MV-4-11 (cell line): ENCODE results near the gene PDIK1L.
A peak's percentile ranks its signal among the peaks of the same experiment; 100 is the strongest.

ENCODE experiments used
- DNase-seq: peaks from one replicate; lab custom pipeline; 2025; lab: John Stamatoyannopoulos, UW

Gene PDIK1L

DNA sequence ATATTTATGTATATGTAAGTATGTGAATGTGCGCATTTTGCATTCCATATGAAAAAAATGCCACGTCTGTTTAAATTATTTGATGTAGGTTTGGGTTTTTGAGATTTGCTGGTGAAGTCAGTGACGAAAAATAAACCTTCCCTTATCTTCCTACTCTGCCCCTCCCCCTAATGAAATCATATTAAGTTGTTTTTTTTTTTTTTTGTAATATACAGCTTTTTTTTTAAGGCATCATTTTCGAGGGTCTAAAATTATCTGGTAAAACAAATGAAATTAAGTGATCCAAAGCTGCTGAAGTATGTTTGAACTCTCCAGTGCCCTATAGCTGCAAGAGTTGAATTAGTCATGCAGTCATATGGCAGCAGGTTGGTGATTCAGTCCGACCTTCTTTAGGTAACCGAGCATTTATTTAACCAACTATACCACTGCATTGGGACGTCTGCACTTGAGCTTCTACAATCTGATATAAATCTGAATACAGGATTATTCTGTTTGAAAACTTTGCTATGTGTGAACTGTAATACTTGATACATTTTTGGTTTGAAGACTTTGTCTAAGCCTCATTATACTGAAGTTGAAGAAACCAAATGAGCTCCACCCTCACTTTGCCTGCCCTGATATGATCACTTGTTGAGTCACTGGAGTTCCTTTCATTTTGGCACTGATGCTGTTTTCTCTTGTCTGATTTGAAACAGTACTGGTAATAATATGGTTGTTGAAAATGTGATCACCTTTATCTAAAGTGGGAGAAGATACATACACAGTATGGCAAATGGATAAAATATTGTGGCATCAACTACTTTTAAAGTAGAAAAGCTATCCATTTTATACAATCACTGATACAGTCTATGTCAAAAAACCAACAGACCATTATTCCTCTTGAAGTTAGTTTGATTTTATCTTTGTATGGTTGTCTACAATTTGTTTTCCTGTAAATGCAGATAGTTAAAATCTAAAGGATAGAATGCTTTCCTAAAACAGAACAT lies 11.7 kb downstream of the PDIK1L start:
- DNase-seq = no peak

DNA sequence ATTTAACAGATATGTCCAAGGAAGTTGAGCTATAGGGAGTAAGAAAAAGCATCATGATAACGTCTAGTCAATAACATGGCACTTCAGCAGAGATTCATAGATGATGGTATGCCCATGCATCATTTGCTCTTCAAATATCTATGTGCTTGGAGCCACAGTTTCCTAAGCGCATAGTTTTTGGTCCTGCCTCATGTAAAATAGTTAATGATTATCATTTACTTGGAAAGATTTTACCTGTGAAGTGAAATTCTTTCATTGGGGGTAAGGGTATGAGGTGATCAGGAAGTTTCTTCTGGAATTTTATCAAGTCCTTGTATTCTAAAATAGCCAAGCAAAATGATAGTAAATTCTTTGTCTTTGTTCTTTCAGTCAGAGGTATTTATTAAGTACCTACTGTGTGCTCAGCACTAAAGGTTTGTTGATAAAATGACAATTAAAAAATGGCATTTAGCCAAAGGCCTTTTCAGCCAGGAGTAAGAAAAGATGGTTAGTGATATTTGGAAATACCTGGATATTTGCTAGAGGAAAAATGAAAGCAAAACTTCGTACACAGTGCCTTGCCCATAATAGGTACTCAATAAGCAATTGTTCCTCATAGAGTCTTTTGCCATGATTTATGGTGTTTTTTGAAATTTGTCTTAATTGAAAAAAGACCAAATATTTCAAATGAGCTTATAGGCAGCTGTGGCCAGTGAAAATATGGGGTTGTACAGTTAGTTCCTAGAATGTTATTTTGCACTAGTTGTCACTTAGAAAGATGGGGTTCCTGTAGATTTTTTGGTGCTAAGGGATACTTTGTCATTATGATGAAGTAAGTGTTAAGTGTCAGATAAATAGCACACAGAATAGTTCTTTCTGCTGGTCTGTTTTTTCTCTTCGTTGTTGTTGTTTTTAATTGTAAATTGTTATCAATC lies 13.1 kb downstream of the PDIK1L start:
- DNase-seq = no peak

DNA sequence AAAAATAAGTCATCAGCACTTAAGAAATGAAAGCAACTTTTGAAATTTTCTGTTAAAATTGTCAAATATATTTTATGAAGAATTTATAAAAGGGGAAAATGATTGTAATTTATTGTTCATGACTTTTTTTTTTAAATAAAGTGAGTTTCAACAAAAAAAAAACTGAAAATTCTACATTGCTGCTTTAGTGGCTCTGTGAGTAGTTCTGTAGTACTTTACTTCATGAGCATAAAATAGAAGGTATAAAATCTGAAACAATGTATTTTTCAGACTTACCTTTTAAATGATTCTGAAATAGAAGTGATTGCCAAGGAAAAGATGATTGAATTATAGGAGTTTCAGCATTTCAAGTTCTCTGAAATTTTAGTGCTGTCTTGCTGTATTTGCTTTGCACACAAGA lies 13.8 kb downstream of the PDIK1L start:
- DNase-seq = no peak

DNA sequence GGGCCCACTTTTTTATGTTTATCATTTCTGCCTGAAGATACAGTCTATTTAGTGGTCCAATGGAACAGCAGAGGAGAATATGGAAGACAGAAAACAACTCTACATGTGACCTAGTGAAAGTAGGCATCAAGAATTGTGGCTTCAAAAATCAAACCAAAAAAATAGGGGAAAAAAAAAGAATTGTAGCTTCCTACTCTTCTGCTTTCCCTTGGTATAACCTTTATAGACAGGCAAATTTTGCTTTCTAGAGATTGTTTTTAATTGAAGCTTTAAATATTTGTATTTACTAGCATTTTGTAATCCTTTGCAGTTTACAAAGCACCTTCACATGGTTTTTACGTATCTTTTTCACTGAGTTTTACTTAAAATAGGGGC lies 14.3 kb downstream of the PDIK1L start:
- DNase-seq = no peak

DNA sequence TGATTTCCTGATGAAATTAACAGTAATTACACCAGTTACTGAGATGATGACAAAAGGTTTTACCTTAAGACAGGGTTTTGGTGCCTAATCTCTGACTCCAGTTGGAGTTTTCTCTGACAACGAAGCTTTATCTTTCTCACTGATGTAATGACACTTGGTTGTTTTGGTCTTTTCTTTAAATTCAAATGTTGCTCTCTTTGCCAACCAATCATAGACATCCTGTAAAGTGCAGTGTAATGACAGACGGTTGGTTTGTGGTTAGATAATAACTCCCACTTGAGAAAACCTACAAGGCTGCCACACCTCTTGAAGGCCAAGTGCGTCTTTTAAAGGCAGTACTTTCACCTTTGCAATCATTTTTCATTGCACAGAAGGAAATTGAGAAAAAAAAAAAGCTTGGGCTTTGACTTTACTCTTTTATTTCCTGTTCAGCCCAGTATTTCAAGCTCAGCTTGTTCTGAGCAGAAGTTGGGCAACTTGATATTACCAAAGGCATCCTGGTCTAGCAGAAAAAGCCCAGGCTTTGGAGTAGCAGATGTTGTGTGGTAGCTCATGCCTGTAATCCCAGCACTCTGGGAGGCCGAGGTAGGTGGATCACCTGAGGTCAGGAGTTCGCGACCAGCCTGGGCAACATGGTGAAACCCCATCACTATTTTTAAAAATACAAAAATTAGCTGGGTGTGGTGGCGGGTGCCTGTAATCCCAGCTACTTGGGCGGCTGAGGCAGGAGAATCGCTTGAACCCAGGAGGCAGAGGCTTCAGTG lies 14.9 kb downstream of the PDIK1L start:
- peak; percentile 86 for DNase-seq

DNA sequence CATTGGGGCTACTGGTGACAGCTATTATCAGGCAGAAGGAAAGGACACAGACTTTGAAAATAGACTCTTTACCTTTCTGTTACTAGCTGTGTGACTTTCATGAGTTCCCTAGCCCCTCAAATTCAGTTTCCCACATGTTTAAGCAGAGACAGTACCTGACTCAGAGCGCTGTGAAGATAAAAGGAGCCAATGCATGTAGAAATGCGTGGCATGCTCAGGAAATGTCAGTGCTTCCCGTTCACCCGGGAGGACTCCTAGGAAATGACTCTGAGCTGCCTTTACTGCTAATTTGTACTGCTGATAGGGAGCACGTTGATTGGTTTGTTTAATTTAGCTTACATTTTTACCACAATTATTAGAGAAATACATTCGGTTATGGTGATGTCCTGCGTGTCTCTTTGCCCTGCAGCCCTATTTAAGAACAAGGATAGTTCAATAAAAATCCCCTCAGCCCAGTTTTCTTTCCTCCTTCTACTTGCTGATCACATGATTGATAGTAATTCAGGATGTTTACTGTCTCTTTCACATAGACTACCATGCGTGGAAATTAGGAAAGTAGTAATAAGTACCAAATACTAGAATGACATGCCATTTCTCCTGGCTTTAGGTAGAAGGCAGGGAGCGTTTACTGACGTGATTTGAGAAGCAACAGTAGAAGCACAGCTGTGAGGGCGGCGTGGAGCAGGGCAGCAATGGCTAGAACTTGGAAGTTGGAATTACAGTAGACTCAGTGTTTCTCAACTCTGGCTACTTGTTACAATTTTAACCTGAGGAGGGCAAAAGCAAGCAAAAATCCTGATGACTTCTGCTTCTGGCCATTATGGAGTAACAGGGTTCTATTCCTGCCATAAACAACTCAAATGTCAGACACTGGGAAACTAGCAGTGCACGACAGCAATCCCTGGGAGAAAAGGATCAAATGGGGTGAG lies 15.9 kb downstream of the PDIK1L start:
- DNase-seq = no peak

DNA sequence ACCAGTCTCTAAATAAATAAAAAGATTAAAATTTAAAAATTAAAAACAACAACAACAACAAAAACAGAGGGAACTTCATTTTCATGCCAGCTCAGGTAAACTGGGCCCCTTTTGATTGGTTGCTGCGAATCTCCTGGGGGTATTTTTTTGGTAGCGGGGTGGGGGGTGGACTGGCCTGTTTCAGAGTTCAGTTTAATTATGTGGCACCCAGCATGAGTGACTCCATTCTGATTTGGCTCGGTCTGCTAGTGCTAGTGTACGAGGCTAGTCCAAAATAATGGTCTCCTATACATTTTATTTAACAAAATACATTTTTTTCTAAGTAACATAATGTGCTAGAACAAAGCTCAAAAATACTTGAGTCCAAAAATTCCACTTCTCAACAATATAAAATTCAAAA lies 18.2 kb downstream of the PDIK1L start:
- no peak for DNase-seq

DNA sequence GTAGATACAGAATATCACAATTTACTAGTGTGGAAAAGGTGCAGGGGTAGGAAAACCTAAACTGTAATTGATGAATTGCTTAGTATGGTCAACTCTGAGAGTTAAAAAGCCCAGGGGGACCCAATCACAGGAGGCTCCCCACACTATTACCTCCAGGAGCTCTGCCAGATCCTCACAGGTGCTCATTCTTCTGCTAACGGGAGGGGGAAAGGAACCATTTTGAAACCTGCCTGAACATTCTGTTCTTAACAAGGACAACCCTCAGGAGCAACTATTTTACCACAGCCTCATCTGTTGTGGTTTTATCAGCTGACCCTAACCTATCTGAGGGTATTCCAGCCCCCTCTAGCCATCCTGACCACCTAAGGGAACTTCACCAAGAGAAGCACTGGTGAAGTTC lies 19.1 kb downstream of the PDIK1L start:
- DNase-seq = no peak

DNA sequence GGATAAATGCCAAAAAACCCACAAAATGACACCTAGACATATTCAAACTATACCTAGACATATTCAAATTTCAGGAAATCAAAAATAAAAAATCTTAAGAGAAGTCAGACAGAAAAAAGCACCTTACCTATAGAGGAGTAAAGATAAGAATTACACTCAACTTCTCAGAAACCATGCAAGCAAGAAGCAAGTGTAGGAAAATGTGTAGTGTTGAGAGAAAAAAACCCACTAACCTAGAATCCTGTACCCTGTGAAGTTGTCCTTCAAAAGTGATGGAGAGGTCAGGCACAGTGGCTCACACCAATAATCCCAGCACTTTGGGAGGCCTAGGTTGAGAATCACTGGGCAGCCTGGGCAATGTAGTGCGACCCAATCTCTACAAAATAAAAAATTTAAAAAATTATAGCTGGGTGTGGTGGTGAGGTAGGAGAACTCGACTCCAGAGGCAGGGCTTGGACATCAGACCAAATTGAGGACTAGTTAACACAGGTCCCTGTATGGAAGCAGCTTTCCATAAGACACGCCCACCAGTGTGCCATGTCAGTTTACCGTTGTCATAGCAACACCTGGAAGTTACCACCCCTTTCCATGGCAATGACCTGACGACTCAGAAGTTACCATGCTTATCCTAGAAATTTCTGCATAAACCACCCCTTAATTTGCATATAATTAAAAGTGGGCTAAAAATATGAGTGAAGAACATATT lies 20.7 kb downstream of the PDIK1L start:
- no peak for DNase-seq

DNA sequence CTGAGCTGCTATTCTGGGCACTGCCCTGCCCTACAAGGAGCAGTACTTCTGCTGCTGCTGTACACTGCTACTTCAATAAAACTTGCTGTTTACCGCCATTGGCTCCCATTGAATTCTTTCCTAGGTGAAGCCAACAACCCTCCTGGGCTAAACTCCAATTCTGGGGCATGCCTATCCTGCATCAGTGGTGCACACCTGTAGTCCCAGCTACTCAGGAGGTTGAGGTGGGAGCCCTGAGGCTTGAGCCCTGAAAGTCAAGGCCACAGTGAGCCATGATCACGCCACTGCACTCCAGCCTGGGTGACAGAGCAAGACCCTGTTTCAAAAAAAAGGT lies 21.2 kb downstream of the PDIK1L start:
- DNase-seq = no peak

DNA sequence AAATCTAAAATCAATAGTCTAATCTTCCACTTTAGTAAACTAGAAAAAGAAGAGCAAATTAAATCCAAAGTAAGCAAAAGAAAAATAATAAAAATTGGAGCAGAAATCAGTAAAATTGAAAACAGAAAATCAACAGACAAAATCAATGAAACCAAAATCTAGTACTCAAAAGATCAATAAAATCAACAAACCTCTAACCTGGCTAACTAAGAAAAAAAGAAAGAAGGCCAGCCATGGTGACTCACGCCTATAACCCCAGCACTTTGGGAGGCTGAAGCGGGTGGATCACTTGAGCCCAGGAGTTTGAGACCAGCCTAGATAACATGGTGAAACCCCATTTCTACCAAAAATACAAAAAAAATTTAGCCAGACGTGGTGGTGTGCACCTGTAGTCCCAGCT lies 22.8 kb downstream of the PDIK1L start:
- no peak for DNase-seq

DNA sequence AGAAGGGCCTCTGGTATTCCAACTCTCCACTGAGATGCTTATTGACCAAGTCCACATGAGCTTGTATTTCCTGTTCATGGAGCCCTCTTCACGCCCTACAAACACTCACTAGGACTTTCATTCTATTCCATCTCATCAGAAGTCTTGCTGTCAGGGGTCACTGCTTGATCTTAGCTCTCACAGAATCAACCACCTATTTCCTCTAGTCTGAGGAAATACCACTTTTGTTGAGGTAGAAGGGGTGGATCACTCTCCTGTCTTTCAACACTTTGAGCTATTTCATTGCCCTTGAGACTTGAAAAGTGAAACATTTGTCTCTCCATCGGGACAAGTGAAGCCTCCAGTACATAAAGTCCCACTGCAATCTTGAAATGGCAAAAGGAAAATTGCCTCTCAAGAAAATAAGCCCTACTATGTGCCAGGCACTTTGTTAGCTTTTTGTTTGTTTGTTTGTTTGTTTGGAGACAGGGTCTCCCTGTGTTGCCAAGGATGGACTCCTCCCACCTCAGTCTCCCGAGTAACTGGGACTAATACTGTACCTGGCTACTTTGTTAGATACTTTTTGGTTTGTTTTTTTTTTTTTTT lies 27.4 kb downstream of the PDIK1L start:
- no peak for DNase-seq

DNA sequence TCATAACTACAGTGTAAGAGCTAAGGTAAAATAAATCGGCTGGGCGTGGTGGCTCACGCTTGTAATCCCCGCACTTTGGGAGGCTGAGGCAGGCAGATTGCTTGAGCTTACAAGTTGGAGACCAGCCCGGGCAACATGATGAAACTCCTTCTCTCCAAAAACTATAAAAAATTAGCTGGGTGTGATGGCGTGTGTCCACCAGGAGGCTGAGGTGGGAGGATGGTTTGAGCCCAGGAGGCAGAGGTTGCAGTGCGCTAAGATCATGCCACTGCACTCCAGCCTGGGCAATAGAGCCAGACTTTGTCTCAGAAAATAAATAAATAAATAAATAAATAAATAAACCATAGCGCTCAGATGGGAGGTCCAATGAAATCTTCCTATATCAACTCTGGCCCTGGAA lies 30.5 kb downstream of the PDIK1L start:
- DNase-seq = no peak

DNA sequence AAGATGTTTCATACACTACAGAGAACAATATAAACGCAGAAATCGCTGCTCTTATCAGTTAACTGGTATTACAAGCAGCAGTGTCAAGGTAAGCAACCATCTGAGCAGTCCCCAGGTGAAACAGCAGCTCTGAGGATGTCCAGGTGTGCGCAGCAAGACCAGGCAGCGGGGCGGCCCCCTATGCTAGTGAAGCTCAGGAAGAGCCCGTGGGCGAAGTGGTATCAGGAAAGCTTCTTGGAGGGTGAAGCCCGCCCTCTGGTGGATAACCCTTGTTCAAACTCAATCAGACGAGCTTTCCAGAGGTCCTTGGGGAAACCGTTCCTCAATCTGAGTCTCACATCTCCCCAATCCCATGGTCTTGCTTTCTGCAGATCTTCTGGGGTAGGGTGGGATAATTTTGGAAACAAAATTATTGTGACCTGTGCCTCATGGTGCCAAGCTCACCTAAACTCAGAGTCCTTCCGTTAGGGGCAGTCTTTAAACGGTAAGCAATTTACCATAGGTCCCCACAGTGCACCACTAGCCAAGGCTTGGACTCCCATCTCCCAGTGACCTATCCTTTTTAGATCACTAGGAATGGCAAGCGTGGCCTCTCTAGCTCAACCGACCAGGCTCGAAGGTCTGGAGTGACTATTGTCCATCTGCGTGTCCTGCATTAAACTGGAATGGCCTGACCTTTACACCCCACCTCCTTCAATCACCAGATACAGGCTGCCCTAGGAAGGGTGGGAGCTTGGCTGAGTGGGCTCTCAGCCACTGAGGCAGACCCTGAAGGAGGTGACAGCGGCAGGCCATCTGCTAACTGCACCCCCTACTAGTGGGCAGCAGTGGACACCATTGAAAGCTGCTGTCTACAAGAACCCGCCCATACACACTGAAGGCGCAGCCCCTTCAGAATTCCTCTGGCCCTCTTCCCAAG lies 33.7 kb downstream of the PDIK1L start:
- DNase-seq = peak; percentile 66

DNA sequence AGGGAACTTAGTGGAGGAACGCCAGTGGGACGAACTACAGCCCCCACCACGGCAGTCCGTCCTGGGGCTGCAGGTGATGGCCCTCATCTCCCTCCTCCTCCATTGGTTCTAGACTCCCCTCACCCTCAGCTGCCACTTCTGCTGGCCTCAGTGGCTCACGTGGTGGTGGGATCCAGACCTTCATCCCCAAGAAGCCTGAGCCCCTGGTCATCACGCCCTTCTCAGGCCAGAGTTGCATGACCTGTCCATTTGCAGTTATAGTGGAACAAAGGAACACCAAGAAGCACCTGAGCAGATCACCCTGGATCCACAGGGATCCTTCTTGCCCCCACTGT lies 34.3 kb downstream of the PDIK1L start:
- no peak for DNase-seq

DNA sequence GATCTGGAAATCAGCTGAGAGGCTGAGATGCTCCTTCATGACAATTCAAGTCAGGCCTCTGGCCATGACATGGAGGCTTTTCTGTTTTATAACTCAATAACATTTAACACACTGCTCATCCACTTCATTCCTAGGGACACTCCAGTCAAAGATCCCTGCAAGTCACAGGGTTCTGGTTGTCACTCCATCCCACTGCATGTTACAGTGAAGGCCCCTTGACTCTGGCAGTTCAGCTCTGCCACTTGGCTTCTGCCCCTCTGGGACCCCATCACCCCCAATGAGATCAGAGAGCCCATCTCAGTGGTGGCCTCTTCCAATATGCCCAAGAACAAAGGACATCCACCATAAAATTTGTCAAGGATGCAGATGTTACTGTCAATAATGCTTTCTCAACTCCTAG lies 37.3 kb downstream of the PDIK1L start:
- no peak for DNase-seq

DNA sequence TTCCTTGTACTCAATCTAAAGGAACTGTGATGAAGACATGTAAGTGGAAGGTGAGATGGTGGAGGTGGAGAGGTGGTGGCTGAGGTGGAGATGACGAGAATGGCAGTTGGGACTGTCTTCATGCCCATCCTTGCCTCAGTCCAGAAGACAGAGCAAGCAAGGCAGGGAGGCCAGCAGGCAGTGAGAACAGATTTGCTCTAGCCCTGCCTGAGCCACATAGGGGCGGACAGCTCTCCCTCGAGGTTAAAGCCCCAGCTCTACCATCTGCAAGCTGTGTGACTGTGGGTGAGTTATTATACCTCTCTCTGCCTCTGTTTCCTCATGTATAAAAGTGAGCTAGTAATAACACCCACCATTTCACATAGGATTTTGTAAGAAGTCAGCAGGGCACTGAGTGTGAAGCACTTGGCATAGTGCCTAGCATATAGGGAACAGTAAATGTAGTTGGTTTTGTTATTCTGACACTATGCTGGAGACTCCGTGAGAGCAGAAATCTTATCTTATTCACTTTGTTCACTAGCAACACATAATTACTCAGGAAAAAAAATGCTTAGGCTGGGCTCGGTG lies 42.4 kb downstream of the PDIK1L start:
- no peak for DNase-seq

DNA sequence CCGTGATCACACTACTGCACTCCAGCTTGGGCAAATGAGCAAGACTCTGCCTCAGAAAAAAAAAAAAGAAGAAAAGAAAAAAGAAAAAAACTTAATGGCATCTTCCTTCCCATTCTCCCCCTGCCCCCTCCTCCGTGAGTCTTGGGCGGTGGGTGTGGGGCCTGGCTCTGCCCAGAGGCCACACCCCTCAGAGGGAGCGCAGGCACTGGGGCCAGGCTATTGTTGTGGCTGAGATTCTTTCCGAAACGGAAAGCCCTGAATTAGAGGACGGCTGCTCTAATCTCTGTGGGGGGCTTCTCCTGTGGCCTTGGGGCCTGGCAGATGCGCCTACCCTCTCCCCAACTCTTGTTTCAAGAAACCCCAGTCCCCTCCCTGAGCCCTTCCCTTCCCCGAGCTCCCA lies 43.1 kb downstream of the PDIK1L start:
- DNase-seq = no peak
